K562 (cell line): ENCODE data around the gene CLSTN2. TPM values are rescaled to one million over a fixed set of nuclear protein-coding genes. Genes with fewer than 3 reads are reported as not detected.

ENCODE experiments used
- ATAC-seq: fragments of 200-7000 bp; cut with Tn5 transposase; 3 replicates; pipeline ENCODE4 v1.9.1; 2020; ENCODE audit warnings: moderate library complexity
- BruUV-seq: library from RNA; stranded (reverse); fragments of 400-500 nt; replicated peaks from 2 replicates; lab custom pipeline; 2021; lab: Mats Ljungman, UMichigan
- CTCF ChIA-PET: fragments of 300-600 bp; formaldehyde crosslinking; extraction: SDS; loops from one replicate; lab custom pipeline; 2021; ENCODE audit warnings: low intra/inter-chr PET ratio; lab: Yijun Ruan, JAX
- POLR2A ChIA-PET: fragments of 300-600, 350-650 bp; sonication (Branson Sonifier 250); formaldehyde crosslinking; extraction: SDS; loops from one replicate; lab custom pipeline; 2021; ENCODE audit warnings: antibody characterized with exemption, inconsistent platforms; lab: Yijun Ruan, JAX
- DNase-seq, 4 experiments: peaks; one replicate each; pipeline versions ENCODE4 v3.0.0 to v3.0.0-alpha.2; 2011 to 2018; ENCODE audit warnings: low spot score in 3 of 4, mixed read lengths in 3 of 4; ENCODE audit errors: extremely low read depth in 1 of 4
- FAIRE-seq: peaks from 2 replicates; lab custom pipeline; 2011; peaks lifted over from hg19 to GRCh38; lab: Jason Lieb, UNC
- H2AFZ ChIP-seq: 2 replicates; pipeline ENCODE4 v1.6.0; 2011; ENCODE audit warnings: low read depth, low read length, control low read depth, inconsistent platforms
- H3K27ac ChIP-seq: fragments of 200-600 bp; 3 replicates; pipeline ENCODE4 v1.8.0; 2011; ENCODE audit warnings: low read depth, mild to moderate bottlenecking, control low read depth, inconsistent platforms, low read length, moderate library complexity, mixed read lengths; ENCODE audit errors: extremely low read depth
- H3K27me3 ChIP-seq, 2 experiments: fragments of 300-600 bp in 1 of 2; 2 replicates in 1 of 2; 3 replicates in 1 of 2; pipeline versions ENCODE4 v1.6.0 to v1.8.0; 2011; ENCODE audit warnings: inconsistent platforms in 2 of 2, low read length in 2 of 2, mild to moderate bottlenecking in 1 of 2, mixed read lengths in 1 of 2, moderate library complexity in 1 of 2; ENCODE audit not compliant: control insufficient read depth in 2 of 2, insufficient read depth in 2 of 2
- H3K36me3 ChIP-seq: fragments of 300-600 bp; 3 replicates; pipeline ENCODE4 v1.8.0; 2011; ENCODE audit warnings: mild to moderate bottlenecking, low read length, inconsistent platforms; ENCODE audit not compliant: control insufficient read depth, insufficient read depth
- H3K4me1 ChIP-seq, 2 experiments: fragments of 200-600 bp in 1 of 2; replicated peaks in 1 of 2; 2 replicates in 1 of 2; 3 replicates in 1 of 2; pipeline versions ENCODE4 v1.5.1 to v1.8.0; 2011; ENCODE audit warnings: inconsistent platforms in 2 of 2, low read length in 2 of 2, mild to moderate bottlenecking in 1 of 2, mixed read lengths in 1 of 2, moderate library complexity in 1 of 2; ENCODE audit not compliant: control insufficient read depth in 2 of 2, insufficient read depth in 2 of 2
- H3K4me2 ChIP-seq: 2 replicates; pipeline ENCODE4 v1.6.1; 2011; ENCODE audit warnings: low read length, control low read depth, inconsistent platforms, mixed read lengths; ENCODE audit not compliant: insufficient read depth
- H3K4me3 ChIP-seq: fragments of 200-600 bp; sonication (generic), shearing (Covaris generic); 2 replicates; pipeline ENCODE4 v1.5.1; 2016; ENCODE audit warnings: control low read depth, inconsistent platforms
- H3K79me2 ChIP-seq: fragments of 200-600 bp; 3 replicates; pipeline ENCODE4 v1.8.0; 2011; ENCODE audit warnings: low read length, inconsistent platforms; ENCODE audit not compliant: control insufficient read depth, insufficient read depth
- H3K9ac ChIP-seq, 2 experiments: 2 replicates each; pipeline versions ENCODE4 v1.6.0 to v1.6.1; 2011; ENCODE audit warnings: low read depth in 2 of 2, low read length in 2 of 2, control low read depth in 1 of 2, inconsistent platforms in 1 of 2, mild to moderate bottlenecking in 1 of 2, mixed read lengths in 1 of 2; ENCODE audit not compliant: insufficient read depth in 1 of 2
- H3K9me1 ChIP-seq: one replicate; pipeline ENCODE4 v1.6.0; 2011; ENCODE audit warnings: inconsistent platforms, mild to moderate bottlenecking, low read length, moderate library complexity; ENCODE audit not compliant: control insufficient read depth, insufficient read depth
- H3K9me3 ChIP-seq: replicated peaks from 2 replicates; pipeline ENCODE4 v1.5.1; 2011; ENCODE audit warnings: low read depth, low read length, inconsistent platforms; ENCODE audit not compliant: control insufficient read depth, insufficient read depth
- H4K20me1 ChIP-seq: replicated peaks from 2 replicates; pipeline ENCODE4 v1.6.1; 2011; ENCODE audit warnings: low read length, inconsistent platforms, mixed read lengths; ENCODE audit not compliant: control insufficient read depth, insufficient read depth
- ARID2 ChIP-seq: fragments of 450-650 bp; IDR thresholded peaks from 2 replicates; pipeline ENCODE4 v1.6.1; 2017; ENCODE audit warnings: antibody characterized with exemption, mild to moderate bottlenecking
- C11orf30 ChIP-seq: fragments of 450-650 bp; IDR thresholded peaks from 2 replicates; pipeline ENCODE4 v1.6.1; 2016; ENCODE audit warnings: low read depth, mild to moderate bottlenecking
- CBX1 ChIP-seq: sonication (generic); IDR thresholded peaks from 2 replicates; pipeline ENCODE4 v1.6.1; 2016; ENCODE audit warnings: antibody characterized with exemption, low read depth, mild to moderate bottlenecking
- CBX5 ChIP-seq: IDR thresholded peaks from 2 replicates; pipeline ENCODE4 v1.6.1; 2014; ENCODE audit warnings: low read depth, borderline replicate concordance
- CTBP1 ChIP-seq: fragments of 450-650 bp; IDR thresholded peaks from 2 replicates; pipeline ENCODE4 v1.6.1; 2016; ENCODE audit warnings: borderline replicate concordance
- DIDO1 ChIP-seq: fragments of 450-650 bp; IDR thresholded peaks from 2 replicates; pipeline ENCODE4 v1.6.1; 2016; ENCODE audit warnings: low read depth, missing biosample characterization, missing genetic modification characterization
- ETV5 ChIP-seq: sonication (generic); formaldehyde crosslinking; IDR thresholded peaks from 2 replicates; pipeline ENCODE4 v1.4.0; 2020; ENCODE audit warnings: low read depth, mild to moderate bottlenecking, missing genetic modification reagents
- LEF1 ChIP-seq: fragments of 450-650 bp; IDR thresholded peaks from 2 replicates; pipeline ENCODE4 v1.6.1; 2016; ENCODE audit warnings: mild to moderate bottlenecking
- MAFK ChIP-seq: IDR thresholded peaks from 2 replicates; pipeline ENCODE4 v1.6.1; 2011; ENCODE audit warnings: low read length, improper control_type of control experiment
- NFE2L1 ChIP-seq: fragments of 450-650 bp; IDR thresholded peaks from 2 replicates; pipeline ENCODE4 v1.6.1; 2016; ENCODE audit warnings: missing genetic modification characterization, low read depth, mild to moderate bottlenecking, missing compliant biosample characterization, moderate library complexity, borderline replicate concordance
- NR2C2 ChIP-seq, 2 experiments: fragments of 200-800 bp in 1 of 2; sonication (Bioruptor generic) in 1 of 2; sonication (generic) in 1 of 2; formaldehyde crosslinking in 1 of 2; IDR thresholded peaks; 2 replicates each; pipeline versions ENCODE4 v1.6.1 to v1.8.0; 2016 to 2022; ENCODE audit warnings: mild to moderate bottlenecking in 1 of 2, missing compliant biosample characterization in 1 of 2, missing genetic modification characterization in 1 of 2, missing genetic modification reagents in 1 of 2
- OTX1 ChIP-seq: fragments of 450-650 bp; formaldehyde crosslinking; IDR thresholded peaks from 2 replicates; pipeline ENCODE4 v1.4.0; 2022; ENCODE audit warnings: mild to moderate bottlenecking
- PPARD ChIP-seq: fragments of 250-450 bp; sonication (Bioruptor Pico); IDR thresholded peaks from 2 replicates; pipeline ENCODE4 v1.8.0; 2022; ENCODE audit warnings: inconsistent platforms, mild to moderate bottlenecking, moderate library complexity
- PTTG1 ChIP-seq: fragments of 450-650 bp; IDR thresholded peaks from 2 replicates; pipeline ENCODE4 v1.6.1; 2016; ENCODE audit warnings: low read depth, mild to moderate bottlenecking, missing genetic modification characterization, missing compliant biosample characterization
- SMAD1 ChIP-seq: fragments of 150-350 bp; IDR thresholded peaks from 2 replicates; pipeline ENCODE4 v1.6.1; 2014; ENCODE audit warnings: low read length, low read depth; ENCODE audit not compliant: partially characterized antibody
- SNIP1 ChIP-seq: fragments of 450-650 bp; IDR thresholded peaks from 2 replicates; pipeline ENCODE4 v1.7.1; 2017; ENCODE audit warnings: low read depth, mild to moderate bottlenecking
- TEAD1 ChIP-seq, 2 experiments: fragments of 450-650 bp in 1 of 2; sonication (generic) in 1 of 2; formaldehyde crosslinking; IDR thresholded peaks; 2 replicates each; pipeline versions ENCODE4 v1.4.0 to v1.8.0; 2020 to 2022; ENCODE audit warnings: mild to moderate bottlenecking in 2 of 2, missing genetic modification reagents in 1 of 2
- ZNF121 ChIP-seq: sonication (generic); formaldehyde crosslinking; conservative IDR thresholded peaks from 2 replicates; pipeline ENCODE4 v1.8.0; 2022; ENCODE audit warnings: missing genetic modification reagents
- ZNF384 ChIP-seq: IDR thresholded peaks from 2 replicates; pipeline ENCODE4 v1.6.1; 2012; ENCODE audit warnings: low read depth, low read length, improper control_type of control experiment
- ZNF79 ChIP-seq: fragments of 250-450 bp; sonication (Bioruptor Pico); IDR thresholded peaks from 2 replicates; pipeline ENCODE4 v1.4.0; 2020; ENCODE audit warnings: low read depth, mild to moderate bottlenecking, moderate library complexity
- WGBS: fragments of 100-300 bp; shearing (Covaris generic); methylation state at CpG from one replicate; pipeline ENCODE4 v1.1.6; 2016; ENCODE audit warnings: low coverage, mixed read lengths; ENCODE audit not compliant: insufficient coverage; ENCODE audit errors: missing lambda C conversion rate; 5-methylcytosine and 5-hydroxymethylcytosine counted together
- in situ Hi-C: fragments of 300-500 bp; cut with MboI; formaldehyde crosslinking; loops from 4 replicates; pipeline ENCODE4 v1.15.0; 2018; ENCODE audit warnings: inconsistent platforms, mixed read lengths
- intact Hi-C: fragments of 100-400 bp; cut with micrococcal nuclease; formaldehyde crosslinking; loops from 2 replicates; pipeline ENCODE4 v1.14.2; 2022
- polyA plus RNA-seq, 8 experiments: library from polyadenylated mRNA; depleted of rRNA in 4 of 8; stranded (reverse) in 5 of 8; unstranded in 3 of 8; fragments of >200 nt; fragmentation: Nextera tagmentation in 2 of 8; fragmentation: Illumina TruSeq in 1 of 8; extraction: Ambion mirVana in 2 of 8; extraction: Trizol in 1 of 8; gene quantifications; 2 replicates each; pipeline versions ENCODE4 v1.2.1 to v1.2.3, GENCODE V29; 2011 to 2014; ENCODE audit warnings: inconsistent platforms in 1 of 8, missing spikeins in 1 of 8
- total RNA-seq, 7 experiments: library from RNA; depleted of rRNA in 6 of 7; stranded (reverse); fragments of >200 nt in 6 of 7; fragmentation: Illumina TruSeq in 2 of 7; extraction: Trizol in 2 of 7; gene quantifications; 2 replicates each; pipeline versions ENCODE4 v1.2.1 to v1.2.3, GENCODE V29; 2011 to 2021; ENCODE audit warnings: low replicate concordance in 1 of 7
- TF ChIP-seq, protein P1 (sequence below): sonication (generic); formaldehyde crosslinking; IDR thresholded peaks from 2 replicates; pipeline ENCODE4 v1.4.0; 2020; ENCODE audit warnings: mild to moderate bottlenecking, missing genetic modification reagents

The CLSTN2 gene
- total and polyA plus RNA-seq, 9 of the 15 experiments (the other 6 are each of a cell fraction or from before 2014, with no cell fraction given) = 0.02 to 0.04 (median 0.04) TPM; not detected in 6

DNA sequence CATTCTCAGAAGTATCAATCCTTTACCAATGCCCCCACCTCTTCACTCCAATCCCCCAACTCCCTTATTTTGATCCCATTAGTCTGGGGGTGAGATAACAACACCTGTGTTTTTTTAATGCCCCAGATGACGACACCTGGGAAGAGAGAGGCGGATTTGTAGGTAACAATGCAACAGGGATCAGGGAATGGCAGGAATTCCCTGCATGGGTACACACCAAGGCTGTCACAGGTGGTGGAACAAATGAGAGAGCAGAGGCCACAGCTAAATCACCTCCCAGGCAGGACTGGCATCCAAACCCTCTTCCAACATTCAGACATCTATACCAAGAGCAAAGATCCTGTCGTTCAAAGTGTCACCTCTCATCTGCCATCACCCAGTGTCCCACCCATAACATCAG lies 423.7 kb downstream of the CLSTN2 start:
- 0% methylated on average over 3 of the region's 3 CpGs for WGBS
- FAIRE-seq = no peak
- POLR2A ChIA-PET = no interaction called here

DNA sequence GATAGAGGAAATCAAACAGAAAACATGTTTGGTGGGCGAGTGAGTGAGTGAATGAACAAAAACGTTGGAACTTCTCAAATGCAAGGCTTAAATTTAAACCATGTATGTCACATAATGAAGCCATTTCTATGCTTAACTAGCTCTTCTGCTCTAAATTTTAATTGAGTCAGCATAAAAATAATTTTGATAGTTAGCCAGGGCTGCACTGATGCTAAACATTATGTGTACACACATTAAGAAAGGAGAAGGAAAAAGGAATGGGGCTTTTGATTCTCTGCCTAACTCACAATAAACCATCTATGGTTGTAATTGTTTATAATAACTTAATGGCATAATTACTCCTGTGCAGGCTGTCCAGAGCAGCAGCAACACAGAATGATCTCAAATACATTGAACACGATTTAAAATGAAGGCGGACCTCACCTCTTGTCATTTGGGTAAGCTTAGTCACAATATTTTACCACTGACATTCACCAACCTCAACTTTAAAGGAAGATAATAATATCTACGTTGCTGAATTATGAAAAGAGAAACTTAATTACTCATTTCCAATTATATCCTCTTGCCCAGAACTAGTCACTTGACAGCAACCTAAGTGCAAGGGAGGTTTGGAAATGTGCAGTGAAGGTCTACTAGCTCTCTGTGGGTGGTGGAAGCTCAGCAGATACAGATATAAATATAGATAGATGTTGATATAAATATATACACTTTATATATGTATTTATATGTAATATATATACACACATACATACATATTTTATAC lies 424.4 kb downstream of the CLSTN2 start:
- H3K4me3 ChIP-seq = no peak overlapping the region
- no peak overlapping the region for H3K4me2 ChIP-seq
- no peak overlapping the region for H3K27ac ChIP-seq
- DNase-seq = no peak
- H3K9ac ChIP-seq = no peak overlapping the region
- 0% methylated on average over 5 of the region's 5 CpGs for WGBS
- H3K36me3 ChIP-seq = no peaks in the 10 kb centered on the region
- no peaks in the 10 kb centered on the region for H3K9me3 ChIP-seq
- no peaks in the 10 kb centered on the region for H3K79me2 ChIP-seq
- BruUV-seq = no TSS peak
- H3K27me3 ChIP-seq = no peaks in the 10 kb centered on the region
- no peaks in the 10 kb centered on the region for H3K4me1 ChIP-seq
- in situ Hi-C loops (no loop called here), intact Hi-C loops (no loop called here)
- no peaks in the 10 kb centered on the region for H3K9me1 ChIP-seq
- no peak for FAIRE-seq
- no peaks in the 10 kb centered on the region for H4K20me1 ChIP-seq
- POLR2A ChIA-PET = no interaction called here
- ATAC-seq = no peak
- CTCF ChIA-PET = no interaction called here
- no peak overlapping the region for H2AFZ ChIP-seq
- TF ChIP-seq SNIP1 = no peak
- no peak for TF ChIP-seq ARID2
- no peak for TF ChIP-seq CTBP1
- TF ChIP-seq CBX1 = no peak
- no peak for TF ChIP-seq SMAD1
- no peak for TF ChIP-seq PPARD (CRISPR knock-in tag)
- TF ChIP-seq OTX1 (CRISPR knock-in tag) = no peak
- no peak for TF ChIP-seq DIDO1 (tag)
- TF ChIP-seq, protein P1, sequence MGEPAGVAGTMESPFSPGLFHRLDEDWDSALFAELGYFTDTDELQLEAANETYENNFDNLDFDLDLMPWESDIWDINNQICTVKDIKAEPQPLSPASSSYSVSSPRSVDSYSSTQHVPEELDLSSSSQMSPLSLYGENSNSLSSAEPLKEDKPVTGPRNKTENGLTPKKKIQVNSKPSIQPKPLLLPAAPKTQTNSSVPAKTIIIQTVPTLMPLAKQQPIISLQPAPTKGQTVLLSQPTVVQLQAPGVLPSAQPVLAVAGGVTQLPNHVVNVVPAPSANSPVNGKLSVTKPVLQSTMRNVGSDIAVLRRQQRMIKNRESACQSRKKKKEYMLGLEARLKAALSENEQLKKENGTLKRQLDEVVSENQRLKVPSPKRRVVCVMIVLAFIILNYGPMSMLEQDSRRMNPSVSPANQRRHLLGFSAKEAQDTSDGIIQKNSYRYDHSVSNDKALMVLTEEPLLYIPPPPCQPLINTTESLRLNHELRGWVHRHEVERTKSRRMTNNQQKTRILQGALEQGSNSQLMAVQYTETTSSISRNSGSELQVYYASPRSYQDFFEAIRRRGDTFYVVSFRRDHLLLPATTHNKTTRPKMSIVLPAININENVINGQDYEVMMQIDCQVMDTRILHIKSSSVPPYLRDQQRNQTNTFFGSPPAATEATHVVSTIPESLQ (CRISPR knock-in tag) = no peak
- no peak for TF ChIP-seq ZNF384
- TF ChIP-seq NR2C2 (CRISPR knock-in tag; IDR thresholded peaks at IDR 0.05) = no peak
- no peak for TF ChIP-seq NR2C2 (tag; IDR thresholded peaks at IDR 0.05)
- TF ChIP-seq MAFK = 0 out of 2 replicates have a peak, but pooled peaks have one; percentile 33

More for the DNA sequence above, 423.7 kb downstream of the CLSTN2 start:
- no peak overlapping the region for H2AFZ ChIP-seq
- H3K27ac ChIP-seq = no peak overlapping the region
- no peaks in the 10 kb centered on the region for H3K9me3 ChIP-seq
- H3K79me2 ChIP-seq = no peaks in the 10 kb centered on the region
- no peak overlapping the region for H3K9ac ChIP-seq
- H3K4me3 ChIP-seq = no peak overlapping the region
- in situ Hi-C loops = no loop called here
- no TSS peak for BruUV-seq
- no peaks in the 10 kb centered on the region for H3K36me3 ChIP-seq
- no peak overlapping the region for H3K4me2 ChIP-seq
- no peak for TF ChIP-seq PTTG1 (tag)
- no peak for TF ChIP-seq ZNF121 (CRISPR knock-in tag)
- TF ChIP-seq NFE2L1 (tag) = no peak
- no peak for TF ChIP-seq ETV5 (CRISPR knock-in tag)
- no peak for TF ChIP-seq ZNF79 (CRISPR knock-in tag)
- TF ChIP-seq TEAD1 (CRISPR knock-in tag; IDR thresholded peaks at IDR 0.05) = no peak
- no peak for TF ChIP-seq C11orf30
- TF ChIP-seq LEF1 = no peak
- no peak for TF ChIP-seq CBX5
- DNase-seq = no peak
- no peaks in the 10 kb centered on the region for H3K27me3 ChIP-seq
- CTCF ChIA-PET = no interaction called here
- H3K9me1 ChIP-seq = no peaks in the 10 kb centered on the region
- no peaks in the 10 kb centered on the region for H3K4me1 ChIP-seq
- intact Hi-C loops = no loop called here
- ATAC-seq = no peak
- no peaks in the 10 kb centered on the region for H4K20me1 ChIP-seq
